NCI-H526 treated with DMSO at 0.1 percent for 48 hours (cell line): Measurements from ENCODE around the gene GMEB1.
"Not testable (repeated sequence)": the region's sequence is repeated elsewhere in the genome, so short reads cannot be mapped to it uniquely, and the experiment has no call there.

ENCODE experiments used
- DNase-seq: peaks from one replicate; lab custom pipeline; 2025; lab: John Stamatoyannopoulos, UW

The GMEB1 gene

GRCh38 chr1:28750771-28751294 is 82.2 kb downstream of the GMEB1 start:
- not testable (repeated sequence) for DNase-seq

DNA sequence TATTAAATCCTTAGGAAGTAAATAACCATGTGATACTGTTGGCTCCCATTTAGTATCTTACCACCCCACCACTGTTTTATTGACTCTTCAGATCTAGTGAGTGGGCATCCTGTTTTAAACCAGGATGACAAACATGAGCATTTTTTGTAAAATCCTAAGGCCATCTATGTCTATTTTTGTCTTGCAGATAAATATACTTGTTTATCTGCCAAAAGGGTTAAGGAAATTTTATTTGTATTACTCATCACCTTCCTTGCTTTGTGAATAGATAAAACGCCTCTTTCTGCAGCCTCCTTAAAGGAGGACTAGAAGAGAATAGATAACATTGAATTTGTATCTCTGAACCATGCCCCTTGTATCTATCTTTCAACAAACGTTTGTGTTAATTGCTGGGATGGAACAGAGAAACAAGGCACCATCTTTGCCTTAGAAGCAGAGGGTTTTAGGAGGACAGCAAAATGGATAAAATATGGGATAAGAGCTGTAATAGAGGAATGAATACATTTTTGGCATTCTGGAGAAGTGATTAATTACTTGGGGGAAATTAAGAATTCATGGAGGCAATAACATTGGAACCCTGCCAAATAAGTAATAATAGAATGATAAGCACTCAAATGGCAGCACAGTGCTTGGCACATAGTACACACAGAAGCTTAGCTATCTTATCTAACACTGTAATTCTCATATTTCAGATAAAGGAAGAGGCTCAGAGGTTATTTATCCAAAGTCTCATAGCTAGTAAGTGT is 82.9 kb downstream of the GMEB1 start:
- no peak for DNase-seq

DNA sequence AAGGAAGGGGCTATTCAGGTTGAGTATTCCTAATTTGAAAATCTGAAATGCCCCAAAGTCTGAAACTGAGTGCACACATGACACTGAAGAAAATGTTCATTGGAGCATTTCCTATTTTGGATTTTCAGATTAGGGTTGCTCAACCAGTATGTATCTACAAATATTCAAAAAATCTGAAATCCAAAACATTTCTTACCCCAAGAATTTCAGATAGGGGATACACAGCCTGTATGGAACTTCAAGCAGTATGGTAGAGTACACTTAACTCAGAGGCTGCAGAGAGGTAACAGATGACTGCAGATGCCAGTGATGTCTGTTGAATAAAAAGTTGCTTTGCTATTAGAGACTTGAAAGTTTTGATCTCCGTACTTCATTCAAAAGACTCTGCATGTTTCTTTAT is 87.1 kb downstream of the GMEB1 start:
- DNase-seq: no peak

DNA sequence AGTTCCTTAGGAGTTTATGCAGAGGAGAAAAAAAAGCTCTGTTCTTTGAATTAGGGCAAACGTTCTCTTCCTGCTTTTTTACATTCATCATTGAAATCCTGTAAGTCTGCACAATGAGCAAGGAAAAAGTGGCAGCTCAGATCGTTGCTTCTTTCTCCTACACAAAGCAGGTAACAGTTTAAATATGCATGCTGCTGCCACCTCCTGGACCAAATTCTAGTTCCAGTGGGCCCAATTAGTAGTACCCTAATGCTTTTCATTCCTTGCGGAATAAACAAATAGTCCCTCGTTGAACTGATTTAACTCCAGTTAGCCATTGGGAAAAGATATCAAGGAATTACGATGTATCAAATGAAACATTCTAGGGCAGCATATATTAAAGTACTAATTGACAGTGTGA is 88.3 kb downstream of the GMEB1 start:
- DNase-seq: no peak

- no peak for DNase-seq
Observed at GRCh38 chr1:28758420-28758819, 89.8 kb downstream of the GMEB1 start.

DNA sequence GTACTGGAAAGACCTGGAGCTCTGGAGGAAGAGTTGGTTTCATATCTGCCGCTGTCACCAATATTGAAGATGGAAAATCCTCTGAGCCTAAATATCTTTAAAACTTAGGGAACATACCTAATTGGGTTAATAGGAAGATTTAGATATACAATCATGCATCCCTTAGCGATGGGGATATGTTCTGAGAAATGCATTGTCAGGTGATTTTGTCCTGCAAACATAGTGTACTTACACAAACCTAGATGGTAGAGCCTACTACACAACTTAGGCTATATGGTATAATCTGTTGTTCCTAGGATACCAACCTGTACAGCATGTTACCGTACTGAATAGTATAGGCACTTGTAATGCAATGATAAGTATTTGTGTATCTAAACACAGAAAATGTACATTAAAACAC is 90.7 kb downstream of the GMEB1 start:
- no peak for DNase-seq

DNA sequence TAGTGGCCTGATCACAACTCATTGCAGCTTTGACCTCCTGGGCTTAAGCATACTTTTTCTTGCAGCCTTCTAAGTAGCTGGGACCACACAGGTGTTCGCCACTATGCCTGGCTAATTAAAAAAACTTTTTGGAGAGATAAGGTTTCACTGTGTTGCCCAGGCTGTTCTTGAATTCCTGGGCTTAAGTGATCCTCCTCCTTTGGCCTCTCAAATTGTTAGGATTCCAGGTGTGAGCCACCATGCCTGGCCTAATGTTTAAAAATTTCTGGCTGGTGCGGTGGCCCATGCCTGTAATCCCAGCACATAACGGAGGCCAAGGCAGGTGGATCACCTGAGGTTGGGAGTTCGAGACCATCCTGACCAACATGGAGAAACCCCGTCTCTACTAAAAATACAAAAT is 92.6 kb downstream of the GMEB1 start:
- DNase-seq: no peak

GRCh38 chr1:28766532-28767183 is 98.1 kb downstream of the GMEB1 start:
- no peak for DNase-seq
